ENCODE measurements around the gene ZNF398. TPM values are rescaled to one million over a fixed set of nuclear protein-coding genes. Genes with fewer than 3 reads are reported as not detected.
A peak's percentile ranks its signal among the peaks of the same experiment; 100 is the strongest.

ZNF398 gene
- total and polyA plus RNA-seq, 9 of the 15 experiments (the other 6 are each of a cell fraction or from before 2014, with no cell fraction given), result 4.0 to 18.6 (median 10.4) TPM

DNA sequence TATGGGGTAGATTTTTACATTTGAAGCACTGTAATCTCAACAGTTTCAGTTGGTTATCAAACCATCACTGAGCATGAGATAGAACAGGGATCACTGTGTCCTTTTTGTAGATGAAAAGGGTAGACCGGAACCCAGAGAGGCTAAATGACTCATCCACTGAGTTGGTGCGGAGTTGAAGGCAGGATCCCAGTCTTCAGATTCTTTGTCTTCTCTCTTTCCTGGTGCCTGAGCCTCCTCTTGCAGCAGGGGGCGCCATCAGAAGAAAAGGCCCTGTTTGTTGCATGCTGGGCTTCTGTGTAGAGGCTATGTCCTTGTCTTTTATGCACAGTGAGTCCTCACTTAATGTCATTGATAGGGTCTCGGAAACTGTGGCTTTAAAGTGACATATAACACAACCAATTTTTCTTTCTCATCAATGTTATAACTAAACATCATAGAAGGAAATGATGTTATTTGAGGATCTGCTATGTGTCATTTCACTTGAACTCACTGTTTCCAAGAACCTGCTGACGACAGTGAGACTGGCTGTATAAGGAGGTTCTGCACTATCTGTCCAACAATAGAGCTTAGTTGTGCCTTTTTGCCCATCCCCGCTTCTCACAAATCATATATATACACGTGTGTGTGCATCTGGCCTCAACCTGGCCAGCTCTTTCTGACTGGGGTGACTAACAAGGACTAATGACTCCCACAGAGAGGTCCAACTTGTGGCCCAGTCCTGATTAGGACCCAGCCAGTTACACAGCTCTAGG is 62.4 kb downstream of the ZNF398 start (continued):
- no peak for TF ChIP-seq PHB (CRISPR knock-in tag; IDR thresholded peaks at IDR 0.05)
- peak; percentile 50; the same call in 1 of the 2 replicates for TF ChIP-seq FOXP1 (CRISPR knock-in tag; IDR thresholded peaks at IDR 0.05)
- no peak for TF ChIP-seq ZNF77 (CRISPR knock-in tag; IDR thresholded peaks at IDR 0.05)
- TF ChIP-seq, protein P1, sequence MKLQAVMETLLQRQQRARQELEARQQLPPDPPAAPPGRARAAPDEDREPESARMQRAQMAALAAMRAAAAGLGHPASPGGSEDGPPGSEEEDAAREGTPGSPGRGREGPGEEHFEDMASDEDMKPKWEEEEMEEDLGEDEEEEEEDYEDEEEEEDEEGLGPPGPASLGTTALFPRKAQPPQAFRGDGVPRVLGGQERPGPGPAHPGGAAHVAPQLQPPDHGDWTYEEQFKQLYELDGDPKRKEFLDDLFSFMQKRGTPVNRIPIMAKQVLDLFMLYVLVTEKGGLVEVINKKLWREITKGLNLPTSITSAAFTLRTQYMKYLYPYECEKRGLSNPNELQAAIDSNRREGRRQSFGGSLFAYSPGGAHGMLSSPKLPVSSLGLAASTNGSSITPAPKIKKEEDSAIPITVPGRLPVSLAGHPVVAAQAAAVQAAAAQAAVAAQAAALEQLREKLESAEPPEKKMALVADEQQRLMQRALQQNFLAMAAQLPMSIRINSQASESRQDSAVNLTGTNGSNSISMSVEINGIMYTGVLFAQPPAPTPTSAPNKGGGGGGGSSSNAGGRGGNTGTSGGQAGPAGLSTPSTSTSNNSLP (IDR thresholded peaks at IDR 0.05; ENCODE audit: borderline replicate concordance, low read depth, low read length), result no peak
- TF ChIP-seq U2AF1 (optimal IDR thresholded peaks at IDR 0.05; ENCODE audit: low read depth, low read length), result no peak
- TF ChIP-seq, protein P2, sequence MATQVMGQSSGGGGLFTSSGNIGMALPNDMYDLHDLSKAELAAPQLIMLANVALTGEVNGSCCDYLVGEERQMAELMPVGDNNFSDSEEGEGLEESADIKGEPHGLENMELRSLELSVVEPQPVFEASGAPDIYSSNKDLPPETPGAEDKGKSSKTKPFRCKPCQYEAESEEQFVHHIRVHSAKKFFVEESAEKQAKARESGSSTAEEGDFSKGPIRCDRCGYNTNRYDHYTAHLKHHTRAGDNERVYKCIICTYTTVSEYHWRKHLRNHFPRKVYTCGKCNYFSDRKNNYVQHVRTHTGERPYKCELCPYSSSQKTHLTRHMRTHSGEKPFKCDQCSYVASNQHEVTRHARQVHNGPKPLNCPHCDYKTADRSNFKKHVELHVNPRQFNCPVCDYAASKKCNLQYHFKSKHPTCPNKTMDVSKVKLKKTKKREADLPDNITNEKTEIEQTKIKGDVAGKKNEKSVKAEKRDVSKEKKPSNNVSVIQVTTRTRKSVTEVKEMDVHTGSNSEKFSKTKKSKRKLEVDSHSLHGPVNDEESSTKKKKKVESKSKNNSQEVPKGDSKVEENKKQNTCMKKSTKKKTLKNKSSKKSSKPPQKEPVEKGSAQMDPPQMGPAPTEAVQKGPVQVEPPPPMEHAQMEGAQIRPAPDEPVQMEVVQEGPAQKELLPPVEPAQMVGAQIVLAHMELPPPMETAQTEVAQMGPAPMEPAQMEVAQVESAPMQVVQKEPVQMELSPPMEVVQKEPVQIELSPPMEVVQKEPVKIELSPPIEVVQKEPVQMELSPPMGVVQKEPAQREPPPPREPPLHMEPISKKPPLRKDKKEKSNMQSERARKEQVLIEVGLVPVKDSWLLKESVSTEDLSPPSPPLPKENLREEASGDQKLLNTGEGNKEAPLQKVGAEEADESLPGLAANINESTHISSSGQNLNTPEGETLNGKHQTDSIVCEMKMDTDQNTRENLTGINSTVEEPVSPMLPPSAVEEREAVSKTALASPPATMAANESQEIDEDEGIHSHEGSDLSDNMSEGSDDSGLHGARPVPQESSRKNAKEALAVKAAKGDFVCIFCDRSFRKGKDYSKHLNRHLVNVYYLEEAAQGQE (IDR thresholded peaks at IDR 0.05; ENCODE audit: borderline replicate concordance), result peak; percentile 54; the same call in 1 of the 2 replicates
- TF ChIP-seq, protein P2 (CRISPR knock-in tag; IDR thresholded peaks at IDR 0.05; ENCODE audit: low read depth), result no peak
- TF ChIP-seq TARDBP (IDR thresholded peaks at IDR 0.05), result no peak
- peak in 1 of 2 experiments; percentile 26; a peak in 1 of 4 replicates for TF ChIP-seq RCOR1 (IDR thresholded peaks at IDR 0.05; ENCODE audit: borderline replicate concordance in 1 of 2, low read depth in 2 of 2, low read length in 2 of 2)
- TF ChIP-seq SMARCC2 (IDR thresholded peaks at IDR 0.05; ENCODE audit: low read depth), result no peak
- TF ChIP-seq LCOR (CRISPR knock-in tag; IDR thresholded peaks at IDR 0.05), result peak; percentile 64; the same call in 1 of the 2 replicates
- TF ChIP-seq, protein P3, sequence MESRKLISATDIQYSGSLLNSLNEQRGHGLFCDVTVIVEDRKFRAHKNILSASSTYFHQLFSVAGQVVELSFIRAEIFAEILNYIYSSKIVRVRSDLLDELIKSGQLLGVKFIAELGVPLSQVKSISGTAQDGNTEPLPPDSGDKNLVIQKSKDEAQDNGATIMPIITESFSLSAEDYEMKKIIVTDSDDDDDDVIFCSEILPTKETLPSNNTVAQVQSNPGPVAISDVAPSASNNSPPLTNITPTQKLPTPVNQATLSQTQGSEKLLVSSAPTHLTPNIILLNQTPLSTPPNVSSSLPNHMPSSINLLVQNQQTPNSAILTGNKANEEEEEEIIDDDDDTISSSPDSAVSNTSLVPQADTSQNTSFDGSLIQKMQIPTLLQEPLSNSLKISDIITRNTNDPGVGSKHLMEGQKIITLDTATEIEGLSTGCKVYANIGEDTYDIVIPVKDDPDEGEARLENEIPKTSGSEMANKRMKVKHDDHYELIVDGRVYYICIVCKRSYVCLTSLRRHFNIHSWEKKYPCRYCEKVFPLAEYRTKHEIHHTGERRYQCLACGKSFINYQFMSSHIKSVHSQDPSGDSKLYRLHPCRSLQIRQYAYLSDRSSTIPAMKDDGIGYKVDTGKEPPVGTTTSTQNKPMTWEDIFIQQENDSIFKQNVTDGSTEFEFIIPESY (CRISPR knock-in tag; IDR thresholded peaks at IDR 0.05), result 0 out of 2 replicates have a peak, but pooled peaks have one; percentile 16
- no peak; the same call in 1 of the 2 replicates for TF ChIP-seq CBFA2T3 (IDR thresholded peaks at IDR 0.05)
- peak; percentile 98 for TF ChIP-seq ZNF121 (CRISPR knock-in tag; conservative IDR thresholded peaks at IDR 0.05)
- TF ChIP-seq, protein P4, sequence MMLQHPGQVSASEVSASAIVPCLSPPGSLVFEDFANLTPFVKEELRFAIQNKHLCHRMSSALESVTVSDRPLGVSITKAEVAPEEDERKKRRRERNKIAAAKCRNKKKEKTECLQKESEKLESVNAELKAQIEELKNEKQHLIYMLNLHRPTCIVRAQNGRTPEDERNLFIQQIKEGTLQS (IDR thresholded peaks at IDR 0.05), result peak; percentile 89
- TF ChIP-seq, protein P4 (CRISPR knock-in tag; conservative IDR thresholded peaks at IDR 0.05), result 0 out of 2 replicates have a peak, but pooled peaks have one; percentile 51

Data from K562 (cell line).